Stomach (tissue), 9 donors: Measurements from ENCODE around the gene TPP1. TPM values are rescaled to one million over a fixed set of nuclear protein-coding genes. Genes with fewer than 3 reads are reported as not detected.

Experiments used
- DNase-seq, 2 donors: peaks; one replicate each; pipeline versions ENCODE4 v3.0.0 to v3.0.0-alpha.2; 2013 to 2019
- H3K27ac ChIP-seq, 5 donors: fragments of 200-600 bp in 4 of 5; sonication (generic) in 4 of 5; one replicate each; pipeline ENCODE4 v1.5.1; 2013 to 2019; ENCODE audit warnings: mild to moderate bottlenecking in 1 of 5, moderate library complexity in 1 of 5
- H3K27me3 ChIP-seq, 3 donors: fragments of 200-600 bp; sonication (generic); one replicate each; pipeline ENCODE4 v1.5.1; 2017 to 2019; ENCODE audit warnings: mixed run types in 1 of 3
- H3K36me3 ChIP-seq, 4 donors: fragments of 200-600 bp; sonication (generic); 1 replicate in 3 of 4; 2 replicates in 1 of 4; pipeline ENCODE4 v1.5.1; 2016 to 2019
- H3K4me1 ChIP-seq, 4 donors: fragments of 200-600 bp; sonication (generic); one replicate each; pipeline ENCODE4 v1.5.1; 2016 to 2019
- H3K4me3 ChIP-seq, 4 donors: fragments of 200-600 bp; sonication (generic) in 3 of 4; one replicate each; pipeline ENCODE4 v1.5.1; 2016 to 2019; ENCODE audit warnings: mild to moderate bottlenecking in 1 of 4
- H3K9me3 ChIP-seq, 4 donors: fragments of 200-600 bp; sonication (generic); one replicate each; pipeline ENCODE4 v1.5.1; 2016 to 2019
- CTCF ChIP-seq, 7 experiments: fragments of 450-650 bp in 4 of 7; fragments of 200-600 bp in 3 of 7; sonication (generic) in 3 of 7; IDR thresholded peaks; one replicate each; pipeline ENCODE4 v1.5.1; 2016 to 2019; ENCODE audit warnings: antibody characterized with exemption in 7 of 7, control low read depth in 2 of 7, mild to moderate bottlenecking in 1 of 7
- EP300 ChIP-seq: sonication (generic); formaldehyde crosslinking; IDR thresholded peaks from one replicate; pipeline ENCODE4 v1.6.1; 2017; ENCODE audit warnings: antibody characterized with exemption
- POLR2A ChIP-seq, 4 donors: fragments of 450-650 bp; IDR thresholded peaks; one replicate each; pipeline ENCODE4 v1.6.1; 2016; ENCODE audit warnings: antibody characterized with exemption in 4 of 4, control low read depth in 2 of 4, mild to moderate bottlenecking in 1 of 4, moderate library complexity in 1 of 4
- POLR2AphosphoS5 ChIP-seq, 3 donors: sonication (generic); formaldehyde crosslinking; IDR thresholded peaks; one replicate each; pipeline ENCODE4 v1.6.1; 2016; ENCODE audit warnings: antibody characterized with exemption in 3 of 3
- WGBS, 5 donors: extraction: QIAGEN DNeasy Blood & Tissue Kit in 3 of 5; methylation state at CpG; one replicate each; pipeline versions ENCODE4 v1.1.5 to v1.1.7; 2013 to 2018; 5-methylcytosine and 5-hydroxymethylcytosine counted together
- intact Hi-C: fragments of 100-400 bp; cut with DNase I; formaldehyde crosslinking; loops from one replicate; pipeline ENCODE4 v1.15.1; 2023; ENCODE audit warnings: low total_unique reads
- polyA plus RNA-seq, 3 donors: library from polyadenylated mRNA; stranded (reverse); fragments of 200-250 nt; gene quantifications; one replicate each; pipeline ENCODE4 v1.2.3, GENCODE V29; 2013
- total RNA-seq, 5 donors: library from RNA; depleted of rRNA; stranded (reverse); fragments of >200 nt; gene quantifications; one replicate each; pipeline versions ENCODE4 v1.1.0 to v1.2.3, GENCODE V29; 2014 to 2016
- donor health status: healthy with polysubstance abuse.
- donor health status: Bipolar disorder and iron deficiency.
- donor health status: healthy.

The TPP1 gene
- total and polyA plus RNA-seq, 8 donors, result 11.9 to 213 (median 46.6) TPM

GRCh38 chr11:6568191-6568918 lies 50.9 kb downstream of the TPP1 start:
- Histone ChIP-seq H3K27ac (no peak overlapping the region), H3K27me3 (no peaks in the 10 kb centered on the region), H3K4me1 (peaks cover 0 to 33% (median 6%) of the 10 kb centered on the region in 4 donors), H3K9me3 (no peaks in the 10 kb centered on the region), H3K4me3 (no peak overlapping the region), H3K36me3 (peaks cover 0 to 19% (median 4%) of the 10 kb centered on the region in 4 donors)
- DNase-seq, result peak; percentile 66 to 82
- intact Hi-C loops, result no loop called here
- TF ChIP-seq EP300 (no peak), POLR2AphosphoS5 (IDR thresholded peaks at IDR 0.05) (no peak), CTCF (IDR thresholded peaks at IDR 0.05) (no peak), POLR2A (IDR thresholded peaks at IDR 0.05) (no peak)
- 37 to 70% (median 65%) methylated on average over 3 to 4 of the region's 4 CpGs for WGBS, 5 donors

GRCh38 chr11:6567371-6567745 lies 51.9 kb downstream of the TPP1 start:
- no peak overlapping the region for H3K27ac ChIP-seq
- no peak overlapping the region for H3K4me3 ChIP-seq
- H3K27me3 ChIP-seq, result no peaks in the 10 kb centered on the region
- peaks cover 0 to 30% (median 6%) of the 10 kb centered on the region in 4 donors for H3K4me1 ChIP-seq
- 86 to 97% (median 95%) methylated on average over 1 to 7 of the region's 7 CpGs for WGBS, 5 donors
- intact Hi-C loops, result no loop called here
- no peaks in the 10 kb centered on the region for H3K9me3 ChIP-seq
- no peak for DNase-seq
- TF ChIP-seq POLR2AphosphoS5 (IDR thresholded peaks at IDR 0.05), result no peak
- TF ChIP-seq EP300, result no peak
- peaks cover 0 to 17% (median 8%) of the 10 kb centered on the region in 4 donors for H3K36me3 ChIP-seq

GRCh38 chr11:6566704-6567370 lies 52.4 kb downstream of the TPP1 start:
- no peak overlapping the region for H3K4me3 ChIP-seq
- intact Hi-C loops, result no loop called here
- no peak overlapping the region for H3K27ac ChIP-seq
- H3K27me3 ChIP-seq, result no peaks in the 10 kb centered on the region
- WGBS, 5 donors, result 88 to 92% (median 91%) methylated on average over 8 to 13 of the region's 13 CpGs
- H3K36me3 ChIP-seq, result peaks cover 0 to 17% (median 8%) of the 10 kb centered on the region in 4 donors
- no peak for TF ChIP-seq EP300
- TF ChIP-seq POLR2A (IDR thresholded peaks at IDR 0.05), result no peak
- TF ChIP-seq POLR2AphosphoS5 (IDR thresholded peaks at IDR 0.05), result no peak
- no peak for TF ChIP-seq CTCF (IDR thresholded peaks at IDR 0.05)
- H3K9me3 ChIP-seq, result no peaks in the 10 kb centered on the region
- peaks cover 0 to 25% (median 6%) of the 10 kb centered on the region in 4 donors for H3K4me1 ChIP-seq
- DNase-seq, result no peak

- TF ChIP-seq CTCF (IDR thresholded peaks at IDR 0.05), result no peak
- no peak for TF ChIP-seq POLR2A (IDR thresholded peaks at IDR 0.05)
- no peak for TF ChIP-seq POLR2AphosphoS5 (IDR thresholded peaks at IDR 0.05)
- TF ChIP-seq EP300, result no peak
- Histone ChIP-seq H3K36me3 (peaks cover 0 to 17% (median 8%) of the 10 kb centered on the region in 4 donors), H3K27me3 (no peaks in the 10 kb centered on the region), H3K27ac (no peak overlapping the region), H3K4me1 (peaks cover 0 to 18% (median 6%) of the 10 kb centered on the region in 4 donors), H3K4me3 (no peak overlapping the region), H3K9me3 (no peaks in the 10 kb centered on the region)
- no peak for DNase-seq
- intact Hi-C loops, result no loop called here
- 80 to 93% (median 90%) methylated on average over 5 of the region's 5 CpGs for WGBS, 5 donors
Measured at GRCh38 chr11:6565988-6566703, 53.1 kb downstream of the TPP1 start.
